CD4-positive, alpha-beta T cell (primary cell): ENCODE results near the gene TMEM63C. TPM values are rescaled to one million over a fixed set of nuclear protein-coding genes. Genes with fewer than 3 reads are reported as not detected.
"Not testable (repeated sequence)": the region's sequence is repeated elsewhere in the genome, so short reads cannot be mapped to it uniquely, and the experiment has no call there.

Experiments
- ATAC-seq: fragments of 200-7000 bp; cut with Tn5 transposase; one replicate; pipeline ENCODE4 v1.10.0; 2022; ENCODE audit warnings: mild to moderate bottlenecking; ENCODE audit not compliant: poor library complexity
- CTCF ChIA-PET: fragments of 350-600 bp; sonication (Branson Sonifier 250); formaldehyde crosslinking; loops from one replicate; lab custom pipeline; 2021; ENCODE audit warnings: antibody characterized with exemption, inconsistent platforms; lab: Charles Lee
- POLR2A ChIA-PET: fragments of 350-600 bp; sonication (Branson Sonifier 250); formaldehyde crosslinking; loops from one replicate; lab custom pipeline; 2021; ENCODE audit warnings: antibody characterized with exemption, inconsistent platforms; lab: Charles Lee
- DNase-seq, 14 experiments: peaks; one replicate each; pipeline ENCODE4 v3.0.0-alpha.2; 2013 to 2020; ENCODE audit warnings: mixed read lengths in 2 of 14
- H3K27ac ChIP-seq, 2 donors: one replicate each; pipeline versions ENCODE4 v1.5.1 to v1.7.0; 2013; ENCODE audit warnings: low read length in 2 of 2, low read depth in 1 of 2, mild to moderate bottlenecking in 1 of 2
- H3K27me3 ChIP-seq, 2 experiments: 1 replicate in 1 of 2; 2 replicates in 1 of 2; pipeline versions ENCODE4 v1.6.1 to v1.7.0; 2013; ENCODE audit warnings: low read length in 2 of 2, control low read depth in 1 of 2, mild to moderate bottlenecking in 1 of 2, moderate library complexity in 1 of 2; ENCODE audit not compliant: insufficient read depth in 2 of 2, control insufficient read depth in 1 of 2
- H3K36me3 ChIP-seq: one replicate; pipeline ENCODE4 v1.6.1; 2013; ENCODE audit warnings: low read length, control low read depth; ENCODE audit not compliant: insufficient read depth
- H3K4me1 ChIP-seq: one replicate; pipeline ENCODE4 v1.6.1; 2013; ENCODE audit warnings: low read length, control low read depth; ENCODE audit not compliant: insufficient read depth
- H3K4me3 ChIP-seq: one replicate; pipeline ENCODE4 v1.5.1; 2013; ENCODE audit warnings: mild to moderate bottlenecking, low read length, moderate library complexity
- H3K9me3 ChIP-seq, 2 experiments: 1 replicate in 1 of 2; 2 replicates in 1 of 2; pipeline versions ENCODE4 v1.6.1 to v1.7.0; 2013; ENCODE audit warnings: low read length in 2 of 2, mild to moderate bottlenecking in 2 of 2, control low read depth in 1 of 2, moderate library complexity in 1 of 2; ENCODE audit not compliant: control insufficient read depth in 1 of 2, insufficient read depth in 1 of 2
- H3K27ac Mint-ChIP-seq: one replicate; pipeline ENCODE4 v1.8.0; 2020; ENCODE audit warnings: mixed read lengths
- H3K27me3 Mint-ChIP-seq: one replicate; pipeline ENCODE4 v1.8.0; 2021; ENCODE audit warnings: mixed read lengths
- H3K36me3 Mint-ChIP-seq: one replicate; pipeline ENCODE4 v1.8.0; 2021; ENCODE audit warnings: low read depth, mixed read lengths
- H3K4me1 Mint-ChIP-seq: one replicate; pipeline ENCODE4 v1.8.0; 2021; ENCODE audit warnings: low read depth, mixed read lengths
- H3K4me3 Mint-ChIP-seq: one replicate; pipeline ENCODE4 v1.8.0; 2020; ENCODE audit warnings: mild to moderate bottlenecking, mixed read lengths
- H3K9me3 Mint-ChIP-seq: one replicate; pipeline ENCODE4 v1.8.0; 2020; ENCODE audit warnings: mixed read lengths
- intact Hi-C, 2 experiments: fragments of 100-400 bp; cut with DNase I in 1 of 2; cut with micrococcal nuclease in 1 of 2; formaldehyde crosslinking; loops; one replicate each; pipeline versions ENCODE4 v1.15.1 to v1.9.0; 2023 to 2025; cut with DNase I, micrococcal nuclease
- total RNA-seq, 174 experiments: library from RNA in 2 of 174; stranded (reverse) in 2 of 174; gene quantifications; one replicate each; pipeline ENCODE4 v1.2.3 and lab custom pipeline; 2021 to 2026
- TF ChIP-seq, protein P1 (sequence below): fragments of 200-600 bp; IDR thresholded peaks from one replicate; pipeline ENCODE4 v1.8.0; 2022; ENCODE audit warnings: antibody characterized with exemption, mild to moderate bottlenecking

TMEM63C gene
- total RNA-seq, 2 experiments from 2014 or later: 0.58 to 0.89 TPM

DNA sequence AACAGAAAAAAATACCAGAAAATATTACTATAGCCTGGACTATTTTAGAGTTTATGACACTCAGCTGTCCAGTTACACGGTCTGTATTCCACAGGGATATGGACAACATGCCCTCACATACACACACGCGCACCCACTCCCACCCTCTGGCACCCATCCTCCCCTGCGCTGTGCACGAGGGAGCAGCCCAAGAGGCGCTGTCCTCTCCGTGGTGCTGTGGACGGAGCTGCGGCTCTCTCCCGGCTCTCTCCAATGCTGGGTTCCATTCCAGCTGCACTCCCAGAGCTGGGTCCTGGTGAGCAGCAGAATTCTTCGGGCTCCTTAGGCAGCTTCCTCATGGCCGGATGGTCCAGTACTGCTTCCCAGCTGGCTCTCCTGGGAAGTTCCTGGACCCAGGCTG is 95.4 kb downstream of the TMEM63C start:
- no peak overlapping the region for H3K4me3 ChIP-seq
- H3K27me3 ChIP-seq: peaks cover 3 to 9% of the 10 kb centered on the region in 2 experiments
- peaks cover 19% of the 10 kb centered on the region for H3K27me3 Mint-ChIP-seq
- TF ChIP-seq, protein P1, sequence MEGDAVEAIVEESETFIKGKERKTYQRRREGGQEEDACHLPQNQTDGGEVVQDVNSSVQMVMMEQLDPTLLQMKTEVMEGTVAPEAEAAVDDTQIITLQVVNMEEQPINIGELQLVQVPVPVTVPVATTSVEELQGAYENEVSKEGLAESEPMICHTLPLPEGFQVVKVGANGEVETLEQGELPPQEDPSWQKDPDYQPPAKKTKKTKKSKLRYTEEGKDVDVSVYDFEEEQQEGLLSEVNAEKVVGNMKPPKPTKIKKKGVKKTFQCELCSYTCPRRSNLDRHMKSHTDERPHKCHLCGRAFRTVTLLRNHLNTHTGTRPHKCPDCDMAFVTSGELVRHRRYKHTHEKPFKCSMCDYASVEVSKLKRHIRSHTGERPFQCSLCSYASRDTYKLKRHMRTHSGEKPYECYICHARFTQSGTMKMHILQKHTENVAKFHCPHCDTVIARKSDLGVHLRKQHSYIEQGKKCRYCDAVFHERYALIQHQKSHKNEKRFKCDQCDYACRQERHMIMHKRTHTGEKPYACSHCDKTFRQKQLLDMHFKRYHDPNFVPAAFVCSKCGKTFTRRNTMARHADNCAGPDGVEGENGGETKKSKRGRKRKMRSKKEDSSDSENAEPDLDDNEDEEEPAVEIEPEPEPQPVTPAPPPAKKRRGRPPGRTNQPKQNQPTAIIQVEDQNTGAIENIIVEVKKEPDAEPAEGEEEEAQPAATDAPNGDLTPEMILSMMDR: no peak
- H3K9me3 Mint-ChIP-seq: no peaks in the 10 kb centered on the region
- ATAC-seq (no peak), DNase-seq (no peak)
- H3K4me1 Mint-ChIP-seq: no peaks in the 10 kb centered on the region
- no peak overlapping the region for H3K27ac ChIP-seq
- no peaks in the 10 kb centered on the region for H3K36me3 ChIP-seq
- H3K9me3 ChIP-seq: no peaks in the 10 kb centered on the region
- H3K4me3 Mint-ChIP-seq: no peak overlapping the region
- no peaks in the 10 kb centered on the region for H3K36me3 Mint-ChIP-seq
- intact Hi-C loops: no loop called here
- H3K4me1 ChIP-seq: no peaks in the 10 kb centered on the region
- ChIA-PET CTCF (no interaction called here), POLR2A (no interaction called here)
- no peak overlapping the region for H3K27ac Mint-ChIP-seq

DNA sequence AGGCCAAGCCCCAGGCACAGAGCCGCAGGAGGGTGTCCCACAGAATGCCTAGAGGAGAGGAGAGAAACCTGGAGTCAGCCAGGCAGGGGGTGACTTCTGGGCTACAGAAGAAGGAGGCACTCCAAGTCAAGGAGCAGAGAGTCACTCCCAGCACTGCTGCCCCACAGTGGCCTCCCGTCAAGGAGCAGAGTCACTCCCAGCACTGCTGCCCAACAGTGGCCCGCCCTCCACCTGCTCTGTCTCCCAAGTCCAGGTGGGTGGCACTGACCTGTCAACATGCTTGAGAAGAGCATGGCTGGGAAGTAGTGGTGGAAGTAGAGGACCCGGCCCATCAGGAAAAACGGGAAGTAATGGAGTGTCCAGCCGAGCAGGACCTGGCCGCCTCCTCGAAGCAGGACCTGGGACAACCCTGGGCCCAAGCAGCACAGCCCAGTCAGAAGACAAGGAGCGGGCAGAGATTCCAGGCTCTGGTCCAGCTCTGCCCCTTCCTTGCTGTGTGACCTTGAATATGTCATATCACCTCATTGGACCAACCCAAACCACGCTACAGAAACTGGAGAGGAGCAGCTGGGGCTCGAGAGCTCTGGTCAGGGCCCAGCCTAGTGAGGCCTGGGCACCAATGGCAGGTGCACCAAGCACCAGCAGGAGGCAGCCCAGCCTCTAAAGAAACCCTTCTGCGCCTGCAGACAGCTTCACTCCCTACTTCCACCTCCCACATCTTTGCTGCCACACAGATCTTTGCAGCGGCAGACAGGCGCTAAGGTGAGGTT is 97.0 kb downstream of the TMEM63C start:
- ATAC-seq (no peak), DNase-seq (no peak)
- ChIA-PET POLR2A (no interaction called here), CTCF (no interaction called here)
- peaks cover 3% of the 10 kb centered on the region for H3K27me3 Mint-ChIP-seq
- H3K36me3 ChIP-seq: no peaks in the 10 kb centered on the region
- intact Hi-C loops: no loop called here
- H3K27ac Mint-ChIP-seq: no peak overlapping the region
- no peaks in the 10 kb centered on the region for H3K4me1 ChIP-seq
- no peak overlapping the region for H3K27ac ChIP-seq
- H3K9me3 Mint-ChIP-seq: no peaks in the 10 kb centered on the region
- TF ChIP-seq, protein P1: no peak
- no peaks in the 10 kb centered on the region for H3K4me1 Mint-ChIP-seq
- no peak overlapping the region for H3K4me3 Mint-ChIP-seq
- H3K27me3 ChIP-seq: no peaks in the 10 kb centered on the region
- no peak overlapping the region for H3K4me3 ChIP-seq
- H3K36me3 Mint-ChIP-seq: peaks cover 3% of the 10 kb centered on the region
- no peaks in the 10 kb centered on the region for H3K9me3 ChIP-seq

DNA sequence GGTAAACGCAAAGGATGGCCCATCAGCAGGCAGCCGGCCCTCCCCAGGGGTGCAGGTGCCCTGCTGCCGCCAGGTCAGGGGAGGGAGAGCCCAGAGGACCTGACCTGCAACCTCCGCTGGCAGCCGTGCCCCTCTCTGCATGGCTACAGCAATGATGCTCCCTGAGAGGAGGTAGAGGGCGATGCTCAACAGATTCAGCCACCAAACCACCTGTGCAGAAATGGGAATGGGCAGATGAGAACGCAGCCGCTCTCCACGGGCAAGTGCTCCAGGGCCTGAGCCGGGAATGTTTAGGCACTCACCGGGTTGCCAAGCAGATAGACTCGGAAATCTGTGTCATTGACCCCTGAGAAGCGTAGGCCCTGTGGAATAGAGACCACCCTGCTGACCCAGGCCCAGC is 98.1 kb downstream of the TMEM63C start:
- peaks cover 6% of the 10 kb centered on the region for H3K36me3 ChIP-seq
- TF ChIP-seq, protein P1: no peak
- intact Hi-C loops: no loop called here

DNA sequence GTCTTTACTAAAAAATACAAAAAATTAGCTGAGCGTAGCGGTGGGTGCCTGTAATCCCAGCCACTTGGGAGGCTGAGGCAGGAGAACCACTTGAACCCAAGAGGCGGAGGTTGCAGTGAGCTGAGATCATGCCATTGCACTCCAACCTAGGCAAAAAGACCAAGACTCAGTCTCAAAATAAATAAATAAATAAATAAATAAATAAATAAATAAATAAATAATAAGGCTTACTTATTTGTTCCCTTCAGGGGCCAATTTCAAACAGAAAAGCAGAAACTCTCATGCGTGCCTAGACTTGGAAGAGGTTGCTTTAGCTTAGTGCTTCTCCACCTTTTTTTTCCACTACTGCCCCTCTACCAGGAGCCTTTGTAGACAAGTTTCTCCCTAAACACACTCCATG is 99.3 kb downstream of the TMEM63C start:
- CTCF ChIA-PET, H3K4me1 ChIP-seq, H3K36me3 ChIP-seq, H3K4me3 Mint-ChIP-seq, H3K27me3 Mint-ChIP-seq, H3K27ac ChIP-seq, H3K9me3 Mint-ChIP-seq, intact Hi-C loops, H3K27ac Mint-ChIP-seq, POLR2A ChIA-PET, DNase-seq, H3K27me3 ChIP-seq, H3K9me3 ChIP-seq, H3K4me1 Mint-ChIP-seq, H3K4me3 ChIP-seq, ATAC-seq: not testable (repeated sequence)
- peaks cover 25% of the 10 kb centered on the region for H3K36me3 Mint-ChIP-seq

More for the DNA sequence above, 98.1 kb downstream of the TMEM63C start:
- ChIA-PET CTCF (no interaction called here), POLR2A (no interaction called here)
- H3K4me1 Mint-ChIP-seq: no peaks in the 10 kb centered on the region
- H3K36me3 Mint-ChIP-seq: peaks cover 13% of the 10 kb centered on the region
- no peak overlapping the region for H3K4me3 Mint-ChIP-seq
- no peaks in the 10 kb centered on the region for H3K27me3 ChIP-seq
- no peak overlapping the region for H3K4me3 ChIP-seq
- no peak for ATAC-seq
- no peak overlapping the region for H3K27ac ChIP-seq
- no peaks in the 10 kb centered on the region for H3K9me3 ChIP-seq
- H3K9me3 Mint-ChIP-seq: no peaks in the 10 kb centered on the region
- DNase-seq: no peak
- H3K4me1 ChIP-seq: no peaks in the 10 kb centered on the region
- H3K27me3 Mint-ChIP-seq: no peaks in the 10 kb centered on the region
- H3K27ac Mint-ChIP-seq: no peak overlapping the region
